Measurements from ENCODE around the gene ATP5F1C. TPM values are rescaled to one million over a fixed set of nuclear protein-coding genes. Genes with fewer than 3 reads are reported as not detected.

Gene ATP5F1C
- total RNA-seq, 1 experiment from 2014 or later: 189 TPM

- DNase-seq (ENCODE audit: low read depth, low spot score) (no peak), ATAC-seq (no peak)
- ChIA-PET POLR2A (no interaction called here), CTCF (no interaction called here)
- Histone ChIP-seq H3K27ac (ENCODE audit: low read length) (no peak overlapping the region), H3K36me3 (ENCODE audit: control insufficient read depth, insufficient read depth, low read length) (peaks cover 15% of the 10 kb centered on the region), H3K4me1 (ENCODE audit: control insufficient read depth, insufficient read depth, low read length) (no peaks in the 10 kb centered on the region), H3K9me3 (ENCODE audit: control insufficient read depth, insufficient read depth, low read depth, low read length) (no peaks in the 10 kb centered on the region), H3K27me3 (ENCODE audit: control insufficient read depth, insufficient read depth, low read length) (no peaks in the 10 kb centered on the region), H3K4me3 (ENCODE audit: low read depth in 2 of 2, low read length in 2 of 2) (no peak overlapping the region)
- TF ChIP-seq REST (IDR thresholded peaks at IDR 0.05; ENCODE audit: insufficient read depth in 1 of 2, low read depth in 2 of 2, low read length in 1 of 2) (no peak), POLR2AphosphoS5 (IDR thresholded peaks at IDR 0.05; ENCODE audit: low read depth, low read length) (no peak), TCF7L2 (IDR thresholded peaks at IDR 0.05; ENCODE audit: low read depth, low read length) (no peak), SIN3A (IDR thresholded peaks at IDR 0.05; ENCODE audit: borderline replicate concordance, insufficient read depth, low read depth, low read length) (no peak), CTCF (IDR thresholded peaks at IDR 0.05) (no peak)
- BruUV-seq (replicated peaks): no TSS peak
- intact Hi-C loops (cut with micrococcal nuclease; ENCODE audit: unreplicated experiment): no loop called here
- in situ Hi-C loops (cut with HindIII; ENCODE audit: low pct_unique_long_range_greater_than_20kb, low sequenced_read_pairs): no loop called here
These were observed 19.6 kb upstream of the ATP5F1C start for GRCh38 chr10:7768417-7768816.

- no peak overlapping the region for H3K4me3 ChIP-seq (ENCODE audit: low read depth in 2 of 2, low read length in 2 of 2)
- POLR2A ChIA-PET: interaction anchor here (0.7 kb wide), 1 partner anchor 13 kb away, joined by 3 read pairs; no protein-coding TSS in a partner anchor
- H3K27me3 ChIP-seq (ENCODE audit: control insufficient read depth, insufficient read depth, low read length): no peaks in the 10 kb centered on the region
- in situ Hi-C loops (cut with HindIII; ENCODE audit: low pct_unique_long_range_greater_than_20kb, low sequenced_read_pairs): no loop called here
- CTCF ChIA-PET: no interaction called here
- H3K9me3 ChIP-seq (ENCODE audit: control insufficient read depth, insufficient read depth, low read depth, low read length): no peaks in the 10 kb centered on the region
- DNase-seq (ENCODE audit: low read depth, low spot score): no peak
- H3K27ac ChIP-seq (ENCODE audit: low read length): no peak overlapping the region
- H3K36me3 ChIP-seq (ENCODE audit: control insufficient read depth, insufficient read depth, low read length): peaks cover 10% of the 10 kb centered on the region; the same call in 1 of the 2 replicates
- BruUV-seq (replicated peaks): no TSS peak
- intact Hi-C loops (cut with micrococcal nuclease; ENCODE audit: unreplicated experiment): no loop called here
- no peak for ATAC-seq
- H3K4me1 ChIP-seq (ENCODE audit: control insufficient read depth, insufficient read depth, low read length): no peaks in the 10 kb centered on the region
- no peak for TF ChIP-seq POLR2AphosphoS5 (IDR thresholded peaks at IDR 0.05; ENCODE audit: low read depth, low read length)
- TF ChIP-seq CTCF (IDR thresholded peaks at IDR 0.05): no peak
- no peak for TF ChIP-seq TCF7L2 (IDR thresholded peaks at IDR 0.05; ENCODE audit: low read depth, low read length)
- no peak for TF ChIP-seq SIN3A (IDR thresholded peaks at IDR 0.05; ENCODE audit: borderline replicate concordance, insufficient read depth, low read depth, low read length)
- TF ChIP-seq REST (IDR thresholded peaks at IDR 0.05; ENCODE audit: insufficient read depth in 1 of 2, low read depth in 2 of 2, low read length in 1 of 2): no peak
These were observed 13.9 kb upstream of the ATP5F1C start for GRCh38 chr10:7773845-7774801.
